NK-92 (cell line): ENCODE measurements around the gene CHMP2A.

Experiments
- DNase-seq: peaks from one replicate; lab custom pipeline; 2025; ENCODE audit not compliant: unreplicated experiment; lab: John Stamatoyannopoulos, UW

The CHMP2A gene

GRCh38 chr19:58570770-58571574, 16.1 kb upstream of the CHMP2A start:
- no peak for DNase-seq

GRCh38 chr19:58569943-58570670, 15.2 kb upstream of the CHMP2A start:
- DNase-seq = no peak

GRCh38 chr19:58569191-58569942, 14.5 kb upstream of the CHMP2A start:
- DNase-seq = no peak

GRCh38 chr19:58568453-58569130, 13.7 kb upstream of the CHMP2A start:
- DNase-seq = no peak

GRCh38 chr19:58566989-58567388, 12.1 kb upstream of the CHMP2A start:
- DNase-seq = no peak

GRCh38 chr19:58563823-58564222, 8.9 kb upstream of the CHMP2A start:
- DNase-seq = no peak

GRCh38 chr19:58563034-58563573, 8.2 kb upstream of the CHMP2A start:
- no peak for DNase-seq

- DNase-seq = no peak
Measured at GRCh38 chr19:58562122-58563033, 7.5 kb upstream of the CHMP2A start.

- DNase-seq = no peak
Measured at GRCh38 chr19:58561373-58562121, 6.6 kb upstream of the CHMP2A start.

GRCh38 chr19:58560921-58561320, 6.0 kb upstream of the CHMP2A start:
- DNase-seq = no peak

- no peak for DNase-seq
Measured at GRCh38 chr19:58560007-58560887, 5.3 kb upstream of the CHMP2A start.

- DNase-seq = no peak
Measured at GRCh38 chr19:58559275-58560006, 4.5 kb upstream of the CHMP2A start.

GRCh38 chr19:58558623-58559274, 3.8 kb upstream of the CHMP2A start:
- DNase-seq = no peak

GRCh38 chr19:58558066-58558622, 3.2 kb upstream of the CHMP2A start, which contains the start of gene UBE2M:
UBE2M (minus strand) TSS chr19:58558611; CDS start chr19:58558381, 230 bp downstream.
- no peak for DNase-seq

GRCh38 chr19:58557221-58558065, 2.5 kb upstream of the CHMP2A start:
- DNase-seq = no peak
